PFSK-1 (cell line): ENCODE data around the gene AUH.

ENCODE experiments used
- FOXP2 ChIP-seq: optimal IDR thresholded peaks from 2 replicates; pipeline ENCODE3; 2011; ENCODE audit warnings: borderline replicate concordance, control low read depth, inconsistent platforms; ENCODE audit not compliant: insufficient read depth; ENCODE audit errors: extremely low read length, extremely low read depth
- POLR2AphosphoS5 ChIP-seq: IDR thresholded peaks from 2 replicates; pipeline ENCODE4 v1.6.1; 2012; ENCODE audit warnings: low read depth, mild to moderate bottlenecking, control low read depth, low read length, moderate library complexity
- REST ChIP-seq, 2 experiments: IDR thresholded peaks; 2 replicates each; pipeline versions ENCODE4 v1.6.1 to v1.8.0; 2011 to 2012; ENCODE audit warnings: low read depth in 2 of 2, low read length in 2 of 2, control low read depth in 1 of 2, inconsistent platforms in 1 of 2, mild to moderate bottlenecking in 1 of 2, moderate library complexity in 1 of 2; ENCODE audit not compliant: insufficient read depth in 1 of 2
- SIN3A ChIP-seq: IDR thresholded peaks from 2 replicates; pipeline ENCODE4 v1.6.1; 2012; ENCODE audit warnings: mild to moderate bottlenecking, low read length, moderate library complexity, borderline replicate concordance; ENCODE audit not compliant: insufficient read depth
- TAF1 ChIP-seq: IDR thresholded peaks from 2 replicates; pipeline ENCODE4 v1.6.1; 2012; ENCODE audit warnings: low read length, control low read depth, borderline replicate concordance; ENCODE audit not compliant: insufficient read depth

The AUH gene

GRCh38 chr9:91207729-91208418 lies 153.8 kb downstream of the AUH start:
- TF ChIP-seq REST (IDR thresholded peaks at IDR 0.05; ENCODE audit: insufficient read depth in 1 of 2, low read depth in 2 of 2, low read length in 2 of 2) (no peak), SIN3A (no peak), TAF1 (no peak), FOXP2 (no peak), POLR2AphosphoS5 (no peak)

DNA sequence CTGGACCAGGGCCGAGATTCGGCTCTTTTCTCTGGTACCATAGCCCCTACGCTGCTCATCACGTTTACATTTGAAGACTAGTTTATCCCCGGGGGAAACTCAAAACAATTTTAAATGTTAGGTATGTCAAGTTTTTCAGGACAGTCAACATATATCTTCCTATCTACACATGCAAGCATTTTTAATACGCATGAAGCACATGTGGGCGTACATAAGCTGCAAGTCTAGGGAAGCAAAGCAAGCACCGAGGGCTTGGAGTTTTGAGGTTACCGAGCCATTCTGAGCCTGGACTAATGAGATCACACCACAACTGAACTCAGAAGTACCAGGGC lies 154.4 kb downstream of the AUH start:
- TF ChIP-seq FOXP2: no peak
- TF ChIP-seq REST (IDR thresholded peaks at IDR 0.05; ENCODE audit: insufficient read depth in 1 of 2, low read depth in 2 of 2, low read length in 2 of 2): no peak
- no peak for TF ChIP-seq SIN3A
- no peak for TF ChIP-seq TAF1

GRCh38 chr9:91206806-91207205 lies 154.9 kb downstream of the AUH start:
- TF ChIP-seq FOXP2 (no peak), POLR2AphosphoS5 (no peak), REST (IDR thresholded peaks at IDR 0.05; ENCODE audit: insufficient read depth in 1 of 2, low read depth in 2 of 2, low read length in 2 of 2) (no peak), SIN3A (no peak), TAF1 (no peak)

DNA sequence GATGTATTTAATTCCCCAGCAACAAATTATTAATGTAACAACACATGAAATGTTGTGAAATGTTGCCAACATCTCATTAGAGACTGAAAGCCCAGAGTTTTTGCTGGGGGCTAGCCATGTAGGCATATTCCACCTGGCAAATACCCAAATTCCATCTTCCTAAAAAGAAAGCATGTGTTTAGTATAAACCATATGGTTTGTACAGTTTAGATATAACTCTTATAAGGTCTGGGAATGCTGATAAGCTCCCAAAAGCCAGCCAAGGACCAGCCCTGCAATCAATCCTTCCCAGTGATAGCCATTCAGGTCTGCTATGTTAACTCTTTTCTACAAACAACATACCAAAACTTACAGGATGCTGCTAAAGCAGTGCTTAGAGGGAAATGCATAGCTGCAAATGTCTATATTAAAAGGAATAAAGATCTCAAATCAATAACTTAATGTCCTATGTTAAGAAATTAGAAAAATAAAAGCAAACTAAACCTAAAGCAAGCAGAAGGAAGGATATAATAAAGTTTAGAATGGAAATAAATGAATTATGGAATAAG lies 158.9 kb downstream of the AUH start:
- TF ChIP-seq POLR2AphosphoS5 (no peak), SIN3A (no peak), TAF1 (no peak), REST (IDR thresholded peaks at IDR 0.05; ENCODE audit: insufficient read depth in 1 of 2, low read depth in 2 of 2, low read length in 2 of 2) (no peak), FOXP2 (no peak)
